ENCODE data around the gene GULP1. TPM values are rescaled to one million over a fixed set of nuclear protein-coding genes. Genes with fewer than 3 reads are reported as not detected.

GULP1 gene
- polyA plus RNA-seq, 1 donor from 2014 or later = 10.2 TPM

DNA sequence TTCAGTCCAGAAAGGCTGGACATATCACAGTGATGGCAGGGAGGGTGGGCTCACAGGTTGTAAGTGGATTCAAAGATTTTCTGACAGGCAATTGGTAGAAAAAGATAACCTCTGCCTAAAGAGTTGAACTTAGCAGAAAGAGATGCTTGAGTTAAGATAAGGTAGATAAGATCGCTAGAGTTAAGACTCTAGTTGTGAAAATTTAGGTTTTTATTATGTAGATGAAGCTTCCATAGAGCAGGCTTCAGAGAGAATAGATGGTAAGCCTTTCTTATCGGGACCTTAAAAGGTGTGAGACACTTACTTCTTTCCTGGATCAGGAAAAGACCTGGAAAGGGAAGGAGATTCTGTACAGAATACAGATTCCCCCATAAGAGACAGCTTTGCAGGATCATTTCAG, 134.4 kb downstream of the GULP1 start:
- no peaks in the 10 kb centered on the region for H3K36me3 ChIP-seq (ENCODE audit: insufficient read depth, low read length)
- no peaks in the 10 kb centered on the region for H3K9me2 ChIP-seq (ENCODE audit: insufficient read depth, low read length)
- no peak overlapping the region for H3K9ac ChIP-seq (ENCODE audit: low read length)
- no peaks in the 10 kb centered on the region for H4K20me1 ChIP-seq (ENCODE audit: insufficient read depth)
- H3K4me3 ChIP-seq (ENCODE audit: low read length) = no peak overlapping the region
- no peak overlapping the region for H3K27ac ChIP-seq (ENCODE audit: low read length)
- no peak overlapping the region for H3K4me2 ChIP-seq (ENCODE audit: low read length)
- H3K27me3 ChIP-seq (ENCODE audit: insufficient read depth, low read depth, low read length) = no peaks in the 10 kb centered on the region
- no peak overlapping the region for H2AFZ ChIP-seq (ENCODE audit: low read depth, low read length)
- H3K79me2 ChIP-seq (replicated peaks; ENCODE audit: insufficient read depth, low read length) = no peaks in the 10 kb centered on the region
- no peaks in the 10 kb centered on the region for H3K9me3 ChIP-seq (ENCODE audit: low read length)
- no peaks in the 10 kb centered on the region for H3F3A ChIP-seq (ENCODE audit: insufficient read depth, low read length, poor library complexity, severe bottlenecking)
- no peak for TF ChIP-seq EZH2 (IDR thresholded peaks at IDR 0.05; ENCODE audit: borderline replicate concordance, insufficient read depth, low read length, poor library complexity, severe bottlenecking)
- TF ChIP-seq, protein P1, sequence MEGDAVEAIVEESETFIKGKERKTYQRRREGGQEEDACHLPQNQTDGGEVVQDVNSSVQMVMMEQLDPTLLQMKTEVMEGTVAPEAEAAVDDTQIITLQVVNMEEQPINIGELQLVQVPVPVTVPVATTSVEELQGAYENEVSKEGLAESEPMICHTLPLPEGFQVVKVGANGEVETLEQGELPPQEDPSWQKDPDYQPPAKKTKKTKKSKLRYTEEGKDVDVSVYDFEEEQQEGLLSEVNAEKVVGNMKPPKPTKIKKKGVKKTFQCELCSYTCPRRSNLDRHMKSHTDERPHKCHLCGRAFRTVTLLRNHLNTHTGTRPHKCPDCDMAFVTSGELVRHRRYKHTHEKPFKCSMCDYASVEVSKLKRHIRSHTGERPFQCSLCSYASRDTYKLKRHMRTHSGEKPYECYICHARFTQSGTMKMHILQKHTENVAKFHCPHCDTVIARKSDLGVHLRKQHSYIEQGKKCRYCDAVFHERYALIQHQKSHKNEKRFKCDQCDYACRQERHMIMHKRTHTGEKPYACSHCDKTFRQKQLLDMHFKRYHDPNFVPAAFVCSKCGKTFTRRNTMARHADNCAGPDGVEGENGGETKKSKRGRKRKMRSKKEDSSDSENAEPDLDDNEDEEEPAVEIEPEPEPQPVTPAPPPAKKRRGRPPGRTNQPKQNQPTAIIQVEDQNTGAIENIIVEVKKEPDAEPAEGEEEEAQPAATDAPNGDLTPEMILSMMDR (IDR thresholded peaks at IDR 0.05; ENCODE audit: poor library complexity, severe bottlenecking) = no peak
- TF ChIP-seq, protein P2, sequence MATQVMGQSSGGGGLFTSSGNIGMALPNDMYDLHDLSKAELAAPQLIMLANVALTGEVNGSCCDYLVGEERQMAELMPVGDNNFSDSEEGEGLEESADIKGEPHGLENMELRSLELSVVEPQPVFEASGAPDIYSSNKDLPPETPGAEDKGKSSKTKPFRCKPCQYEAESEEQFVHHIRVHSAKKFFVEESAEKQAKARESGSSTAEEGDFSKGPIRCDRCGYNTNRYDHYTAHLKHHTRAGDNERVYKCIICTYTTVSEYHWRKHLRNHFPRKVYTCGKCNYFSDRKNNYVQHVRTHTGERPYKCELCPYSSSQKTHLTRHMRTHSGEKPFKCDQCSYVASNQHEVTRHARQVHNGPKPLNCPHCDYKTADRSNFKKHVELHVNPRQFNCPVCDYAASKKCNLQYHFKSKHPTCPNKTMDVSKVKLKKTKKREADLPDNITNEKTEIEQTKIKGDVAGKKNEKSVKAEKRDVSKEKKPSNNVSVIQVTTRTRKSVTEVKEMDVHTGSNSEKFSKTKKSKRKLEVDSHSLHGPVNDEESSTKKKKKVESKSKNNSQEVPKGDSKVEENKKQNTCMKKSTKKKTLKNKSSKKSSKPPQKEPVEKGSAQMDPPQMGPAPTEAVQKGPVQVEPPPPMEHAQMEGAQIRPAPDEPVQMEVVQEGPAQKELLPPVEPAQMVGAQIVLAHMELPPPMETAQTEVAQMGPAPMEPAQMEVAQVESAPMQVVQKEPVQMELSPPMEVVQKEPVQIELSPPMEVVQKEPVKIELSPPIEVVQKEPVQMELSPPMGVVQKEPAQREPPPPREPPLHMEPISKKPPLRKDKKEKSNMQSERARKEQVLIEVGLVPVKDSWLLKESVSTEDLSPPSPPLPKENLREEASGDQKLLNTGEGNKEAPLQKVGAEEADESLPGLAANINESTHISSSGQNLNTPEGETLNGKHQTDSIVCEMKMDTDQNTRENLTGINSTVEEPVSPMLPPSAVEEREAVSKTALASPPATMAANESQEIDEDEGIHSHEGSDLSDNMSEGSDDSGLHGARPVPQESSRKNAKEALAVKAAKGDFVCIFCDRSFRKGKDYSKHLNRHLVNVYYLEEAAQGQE (IDR thresholded peaks at IDR 0.05; ENCODE audit: borderline replicate concordance) = no peak
- no peak for TF ChIP-seq RAD21 (conservative IDR thresholded peaks at IDR 0.05)
- no peak for TF ChIP-seq EP300 (conservative IDR thresholded peaks at IDR 0.05; ENCODE audit: poor library complexity, severe bottlenecking)
- no peak for TF ChIP-seq TAF1 (IDR thresholded peaks at IDR 0.05; ENCODE audit: low read depth)
- TF ChIP-seq SMC3 (conservative IDR thresholded peaks at IDR 0.05; ENCODE audit: poor library complexity) = no peak
- TF ChIP-seq MXI1 (conservative IDR thresholded peaks at IDR 0.05; ENCODE audit: poor library complexity, severe bottlenecking) = no peak
- no peak for TF ChIP-seq POLR2AphosphoS5 (IDR thresholded peaks at IDR 0.05)

DNA sequence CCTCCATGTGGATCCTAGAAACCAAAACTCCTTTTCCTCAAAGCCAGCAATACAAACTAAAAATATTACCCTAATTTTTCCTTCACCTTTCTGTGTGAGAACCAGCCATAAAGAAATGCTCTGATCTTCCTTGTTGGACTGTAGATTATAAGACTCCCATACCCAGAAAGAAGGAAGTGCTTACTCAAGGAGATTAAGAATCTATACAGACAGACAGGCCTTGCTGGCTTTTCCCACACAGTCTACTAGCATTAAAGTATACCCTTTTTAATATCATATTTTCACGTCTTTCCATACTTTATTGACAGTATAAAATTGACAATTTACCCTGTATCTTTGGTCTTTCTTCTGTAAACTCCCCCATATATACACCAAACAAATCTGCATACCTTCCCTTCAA, 139.0 kb downstream of the GULP1 start:
- H4K20me1 ChIP-seq (ENCODE audit: insufficient read depth) = no peaks in the 10 kb centered on the region
- no peaks in the 10 kb centered on the region for H3K36me3 ChIP-seq (ENCODE audit: insufficient read depth, low read length)
- no peaks in the 10 kb centered on the region for H3K9me3 ChIP-seq (ENCODE audit: low read length)
- no peaks in the 10 kb centered on the region for H3F3A ChIP-seq (ENCODE audit: insufficient read depth, low read length, poor library complexity, severe bottlenecking)
- no peaks in the 10 kb centered on the region for H3K27me3 ChIP-seq (ENCODE audit: insufficient read depth, low read depth, low read length)
- H3K9ac ChIP-seq (ENCODE audit: low read length) = no peak overlapping the region
- no peak overlapping the region for H3K4me2 ChIP-seq (ENCODE audit: low read length)
- no peak overlapping the region for H3K27ac ChIP-seq (ENCODE audit: low read length)
- TF ChIP-seq SMC3 (conservative IDR thresholded peaks at IDR 0.05; ENCODE audit: poor library complexity) (no peak), POLR2AphosphoS5 (IDR thresholded peaks at IDR 0.05) (no peak), MXI1 (conservative IDR thresholded peaks at IDR 0.05; ENCODE audit: poor library complexity, severe bottlenecking) (no peak), RAD21 (conservative IDR thresholded peaks at IDR 0.05) (no peak), EP300 (conservative IDR thresholded peaks at IDR 0.05; ENCODE audit: poor library complexity, severe bottlenecking) (no peak), EZH2 (IDR thresholded peaks at IDR 0.05; ENCODE audit: borderline replicate concordance, insufficient read depth, low read length, poor library complexity, severe bottlenecking) (no peak), TAF1 (IDR thresholded peaks at IDR 0.05; ENCODE audit: low read depth) (no peak)
- TF ChIP-seq, protein P2 (IDR thresholded peaks at IDR 0.05; ENCODE audit: borderline replicate concordance) = no peak
- TF ChIP-seq, protein P1 (IDR thresholded peaks at IDR 0.05; ENCODE audit: poor library complexity, severe bottlenecking) = no peak
- no peak overlapping the region for H3K4me3 ChIP-seq (ENCODE audit: low read length)
- H3K9me2 ChIP-seq (ENCODE audit: insufficient read depth, low read length) = no peaks in the 10 kb centered on the region
- H2AFZ ChIP-seq (ENCODE audit: low read depth, low read length) = no peak overlapping the region
- H3K79me2 ChIP-seq (replicated peaks; ENCODE audit: insufficient read depth, low read length) = no peaks in the 10 kb centered on the region

Data from neural cell (in vitro differentiated cells).